GM23338 (cell line): ENCODE results near the gene ACSF3. TPM values are rescaled to one million over a fixed set of nuclear protein-coding genes. Genes with fewer than 3 reads are reported as not detected.

Experiments
- ATAC-seq: fragments of 200-7000 bp; cut with Tn5 transposase; 3 replicates; pipeline ENCODE4 v1.9.1; 2020
- DNase-seq: peaks from one replicate; pipeline ENCODE4 v3.0.0-alpha.2; 2015; ENCODE audit warnings: low spot score
- H2AFZ ChIP-seq: fragments of 200-600 bp; sonication (generic); 2 replicates; pipeline ENCODE4 v1.8.0; 2016; ENCODE audit warnings: antibody characterized with exemption, mild to moderate bottlenecking, moderate library complexity
- H3F3A ChIP-seq: fragments of 200-600 bp; sonication (generic); replicated peaks from 2 replicates; pipeline ENCODE4 v1.8.0; 2017; ENCODE audit warnings: antibody characterized with exemption, mixed run types, low read depth
- H3K27ac ChIP-seq: fragments of 200-600 bp; sonication (generic); 2 replicates; pipeline ENCODE4 v1.6.1; 2016; ENCODE audit warnings: low read depth
- H3K27me3 ChIP-seq: fragments of 200-600 bp; sonication (generic); 2 replicates; pipeline ENCODE4 v1.8.0; 2016; ENCODE audit warnings: mild to moderate bottlenecking, mixed run types, moderate library complexity; ENCODE audit not compliant: insufficient read depth
- H3K36me3 ChIP-seq: fragments of 200-600 bp; sonication (generic); 2 replicates; pipeline ENCODE4 v1.8.0; 2016; ENCODE audit warnings: mild to moderate bottlenecking; ENCODE audit not compliant: insufficient read depth
- H3K4me1 ChIP-seq: fragments of 200-600 bp; sonication (generic); 2 replicates; pipeline ENCODE4 v1.8.0; 2016; ENCODE audit warnings: mild to moderate bottlenecking, moderate library complexity; ENCODE audit not compliant: insufficient read depth
- H3K4me2 ChIP-seq: fragments of 200-600 bp; sonication (generic); 2 replicates; pipeline ENCODE4 v1.7.1; 2017; ENCODE audit warnings: mixed run types
- H3K4me3 ChIP-seq: fragments of 200-600 bp; sonication (generic); 2 replicates; pipeline ENCODE4 v1.6.1; 2016; ENCODE audit warnings: mixed run types
- H3K79me2 ChIP-seq: fragments of 200-600 bp; sonication (generic); replicated peaks from 2 replicates; pipeline ENCODE4 v1.8.0; 2017; ENCODE audit warnings: mild to moderate bottlenecking; ENCODE audit not compliant: insufficient read depth
- H3K9me2 ChIP-seq: fragments of 200-600 bp; sonication (generic); 2 replicates; pipeline ENCODE4 v1.8.0; 2017; ENCODE audit not compliant: insufficient read depth
- H4K20me1 ChIP-seq: fragments of 200-600 bp; sonication (generic); replicated peaks from 2 replicates; pipeline ENCODE4 v1.8.0; 2017; ENCODE audit warnings: mild to moderate bottlenecking; ENCODE audit not compliant: insufficient read depth
- H3K27ac Mint-ChIP-seq: 2 replicates; pipeline ENCODE4 v1.8.0; 2020; ENCODE audit warnings: inconsistent platforms, mild to moderate bottlenecking, moderate library complexity, mixed read lengths
- H3K27me3 Mint-ChIP-seq: 3 replicates; pipeline ENCODE4 v1.8.0; 2022; ENCODE audit warnings: low read depth, mild to moderate bottlenecking, moderate library complexity, mixed read lengths, inconsistent platforms; ENCODE audit not compliant: insufficient read depth, poor library complexity
- H3K36me3 Mint-ChIP-seq: 3 replicates; pipeline ENCODE4 v1.8.0; 2021; ENCODE audit warnings: low read depth, mild to moderate bottlenecking, inconsistent platforms, moderate library complexity, mixed read lengths
- H3K4me1 Mint-ChIP-seq: 3 replicates; pipeline ENCODE4 v1.8.0; 2020; ENCODE audit warnings: mild to moderate bottlenecking, inconsistent platforms, mixed read lengths
- H3K4me3 Mint-ChIP-seq: 3 replicates; pipeline ENCODE4 v1.8.0; 2021; ENCODE audit warnings: moderate library complexity, mild to moderate bottlenecking, inconsistent platforms, mixed read lengths
- H3K9me3 Mint-ChIP-seq: 3 replicates; pipeline ENCODE4 v1.8.0; 2020; ENCODE audit warnings: moderate library complexity, mild to moderate bottlenecking, inconsistent platforms, mixed read lengths
- CREB1 ChIP-seq: fragments of 250-450 bp; sonication (Bioruptor Pico); IDR thresholded peaks from 2 replicates; pipeline ENCODE4 v1.5.0; 2020; ENCODE audit warnings: low read depth, mild to moderate bottlenecking, moderate library complexity
- CTCF ChIP-seq, 2 experiments: fragments of 200-600 bp in 1 of 2; sonication (generic) in 1 of 2; conservative IDR thresholded peaks; 2 replicates each; pipeline versions ENCODE4 v1.5.1 to v1.6.1; 2016 to 2017; ENCODE audit warnings: antibody characterized with exemption in 2 of 2, low read depth in 2 of 2, mild to moderate bottlenecking in 2 of 2, moderate library complexity in 1 of 2
- ETS1 ChIP-seq: IDR thresholded peaks from 2 replicates; pipeline ENCODE4 v1.6.1; 2016; ENCODE audit warnings: antibody characterized with exemption
- EZH2 ChIP-seq: fragments of 200-600 bp; sonication (generic); IDR thresholded peaks from one replicate; pipeline ENCODE4 v1.8.0; 2017; ENCODE audit warnings: antibody characterized with exemption, mild to moderate bottlenecking, low read depth; ENCODE audit not compliant: unreplicated experiment
- EZH2phosphoT487 ChIP-seq: fragments of 200-600 bp; sonication (generic); IDR thresholded peaks from one replicate; pipeline ENCODE4 v1.8.1; 2018; ENCODE audit warnings: antibody characterized with exemption; ENCODE audit not compliant: unreplicated experiment
- JUNB ChIP-seq: IDR thresholded peaks from one replicate; pipeline ENCODE4 v1.6.1; 2016; ENCODE audit warnings: antibody characterized with exemption; ENCODE audit not compliant: unreplicated experiment
- NANOG ChIP-seq: IDR thresholded peaks from 2 replicates; pipeline ENCODE4 v1.6.1; 2016; ENCODE audit warnings: antibody characterized with exemption, borderline replicate concordance
- POLR2AphosphoS5 ChIP-seq: IDR thresholded peaks from 2 replicates; pipeline ENCODE4 v1.6.1; 2016; ENCODE audit warnings: antibody characterized with exemption, low read depth
- REST ChIP-seq: IDR thresholded peaks from one replicate; pipeline ENCODE4 v1.6.1; 2018; ENCODE audit warnings: antibody characterized with exemption; ENCODE audit not compliant: unreplicated experiment
- STAT1 ChIP-seq: IDR thresholded peaks from one replicate; pipeline ENCODE4 v1.6.1; 2016; ENCODE audit warnings: antibody characterized with exemption; ENCODE audit not compliant: unreplicated experiment
- ZNF114 ChIP-seq: fragments of 250-450 bp; sonication (Bioruptor Pico); IDR thresholded peaks from 2 replicates; pipeline ENCODE4 v1.5.0; 2020; ENCODE audit warnings: mild to moderate bottlenecking, moderate library complexity
- ZNF331 ChIP-seq: fragments of 250-450 bp; sonication (Bioruptor Pico); IDR thresholded peaks from 2 replicates; pipeline ENCODE4 v1.5.0; 2020; ENCODE audit warnings: low read depth, mild to moderate bottlenecking, moderate library complexity
- polyA plus RNA-seq: library from polyadenylated mRNA; unstranded; fragments of >200 nt; fragmentation: Nextera tagmentation; extraction: Ambion mirVana; gene quantifications from 2 replicates; pipeline ENCODE4 v1.2.1, GENCODE V29; 2016
- total RNA-seq: library from RNA; depleted of rRNA; stranded (reverse); fragments of >200 nt; shearing (Covaris generic); gene quantifications from 2 replicates; pipeline ENCODE4 v1.2.3, GENCODE V29; 2014
- TF ChIP-seq, protein P1 (sequence below): fragments of 250-450 bp; sonication (Bioruptor Pico); IDR thresholded peaks from 2 replicates; pipeline ENCODE4 v1.5.0; 2020; ENCODE audit warnings: mild to moderate bottlenecking, moderate library complexity

ACSF3 gene
- total and polyA plus RNA-seq, 2 experiments from 2014 or later, result 12.8 to 23.1 TPM

- DNase-seq, result no peak
- H3K4me1 Mint-ChIP-seq, result no peaks in the 10 kb centered on the region
- Histone ChIP-seq H3K4me3 (no peak overlapping the region), H3K27me3 (no peaks in the 10 kb centered on the region), H3K4me2 (no peak overlapping the region), H3K79me2 (no peaks in the 10 kb centered on the region), H2AFZ (no peak overlapping the region), H3K4me1 (no peaks in the 10 kb centered on the region), H3K9me2 (0 out of 2 replicates have a peak, but pooled peaks cover 4% of the 10 kb centered on the region), H3K27ac (no peak overlapping the region), H3F3A (no peaks in the 10 kb centered on the region), H3K36me3 (no peaks in the 10 kb centered on the region), H4K20me1 (no peaks in the 10 kb centered on the region)
- no peak overlapping the region for H3K4me3 Mint-ChIP-seq
- peaks cover 2% of the 10 kb centered on the region; the same call in 1 of the 3 replicates for H3K9me3 Mint-ChIP-seq
- peaks cover 4% of the 10 kb centered on the region for H3K27me3 Mint-ChIP-seq
- H3K27ac Mint-ChIP-seq, result no peak overlapping the region
- TF ChIP-seq CTCF (conservative IDR thresholded peaks at IDR 0.05; ENCODE audit: low read depth in 2 of 2), result no peak
- TF ChIP-seq, protein P1, sequence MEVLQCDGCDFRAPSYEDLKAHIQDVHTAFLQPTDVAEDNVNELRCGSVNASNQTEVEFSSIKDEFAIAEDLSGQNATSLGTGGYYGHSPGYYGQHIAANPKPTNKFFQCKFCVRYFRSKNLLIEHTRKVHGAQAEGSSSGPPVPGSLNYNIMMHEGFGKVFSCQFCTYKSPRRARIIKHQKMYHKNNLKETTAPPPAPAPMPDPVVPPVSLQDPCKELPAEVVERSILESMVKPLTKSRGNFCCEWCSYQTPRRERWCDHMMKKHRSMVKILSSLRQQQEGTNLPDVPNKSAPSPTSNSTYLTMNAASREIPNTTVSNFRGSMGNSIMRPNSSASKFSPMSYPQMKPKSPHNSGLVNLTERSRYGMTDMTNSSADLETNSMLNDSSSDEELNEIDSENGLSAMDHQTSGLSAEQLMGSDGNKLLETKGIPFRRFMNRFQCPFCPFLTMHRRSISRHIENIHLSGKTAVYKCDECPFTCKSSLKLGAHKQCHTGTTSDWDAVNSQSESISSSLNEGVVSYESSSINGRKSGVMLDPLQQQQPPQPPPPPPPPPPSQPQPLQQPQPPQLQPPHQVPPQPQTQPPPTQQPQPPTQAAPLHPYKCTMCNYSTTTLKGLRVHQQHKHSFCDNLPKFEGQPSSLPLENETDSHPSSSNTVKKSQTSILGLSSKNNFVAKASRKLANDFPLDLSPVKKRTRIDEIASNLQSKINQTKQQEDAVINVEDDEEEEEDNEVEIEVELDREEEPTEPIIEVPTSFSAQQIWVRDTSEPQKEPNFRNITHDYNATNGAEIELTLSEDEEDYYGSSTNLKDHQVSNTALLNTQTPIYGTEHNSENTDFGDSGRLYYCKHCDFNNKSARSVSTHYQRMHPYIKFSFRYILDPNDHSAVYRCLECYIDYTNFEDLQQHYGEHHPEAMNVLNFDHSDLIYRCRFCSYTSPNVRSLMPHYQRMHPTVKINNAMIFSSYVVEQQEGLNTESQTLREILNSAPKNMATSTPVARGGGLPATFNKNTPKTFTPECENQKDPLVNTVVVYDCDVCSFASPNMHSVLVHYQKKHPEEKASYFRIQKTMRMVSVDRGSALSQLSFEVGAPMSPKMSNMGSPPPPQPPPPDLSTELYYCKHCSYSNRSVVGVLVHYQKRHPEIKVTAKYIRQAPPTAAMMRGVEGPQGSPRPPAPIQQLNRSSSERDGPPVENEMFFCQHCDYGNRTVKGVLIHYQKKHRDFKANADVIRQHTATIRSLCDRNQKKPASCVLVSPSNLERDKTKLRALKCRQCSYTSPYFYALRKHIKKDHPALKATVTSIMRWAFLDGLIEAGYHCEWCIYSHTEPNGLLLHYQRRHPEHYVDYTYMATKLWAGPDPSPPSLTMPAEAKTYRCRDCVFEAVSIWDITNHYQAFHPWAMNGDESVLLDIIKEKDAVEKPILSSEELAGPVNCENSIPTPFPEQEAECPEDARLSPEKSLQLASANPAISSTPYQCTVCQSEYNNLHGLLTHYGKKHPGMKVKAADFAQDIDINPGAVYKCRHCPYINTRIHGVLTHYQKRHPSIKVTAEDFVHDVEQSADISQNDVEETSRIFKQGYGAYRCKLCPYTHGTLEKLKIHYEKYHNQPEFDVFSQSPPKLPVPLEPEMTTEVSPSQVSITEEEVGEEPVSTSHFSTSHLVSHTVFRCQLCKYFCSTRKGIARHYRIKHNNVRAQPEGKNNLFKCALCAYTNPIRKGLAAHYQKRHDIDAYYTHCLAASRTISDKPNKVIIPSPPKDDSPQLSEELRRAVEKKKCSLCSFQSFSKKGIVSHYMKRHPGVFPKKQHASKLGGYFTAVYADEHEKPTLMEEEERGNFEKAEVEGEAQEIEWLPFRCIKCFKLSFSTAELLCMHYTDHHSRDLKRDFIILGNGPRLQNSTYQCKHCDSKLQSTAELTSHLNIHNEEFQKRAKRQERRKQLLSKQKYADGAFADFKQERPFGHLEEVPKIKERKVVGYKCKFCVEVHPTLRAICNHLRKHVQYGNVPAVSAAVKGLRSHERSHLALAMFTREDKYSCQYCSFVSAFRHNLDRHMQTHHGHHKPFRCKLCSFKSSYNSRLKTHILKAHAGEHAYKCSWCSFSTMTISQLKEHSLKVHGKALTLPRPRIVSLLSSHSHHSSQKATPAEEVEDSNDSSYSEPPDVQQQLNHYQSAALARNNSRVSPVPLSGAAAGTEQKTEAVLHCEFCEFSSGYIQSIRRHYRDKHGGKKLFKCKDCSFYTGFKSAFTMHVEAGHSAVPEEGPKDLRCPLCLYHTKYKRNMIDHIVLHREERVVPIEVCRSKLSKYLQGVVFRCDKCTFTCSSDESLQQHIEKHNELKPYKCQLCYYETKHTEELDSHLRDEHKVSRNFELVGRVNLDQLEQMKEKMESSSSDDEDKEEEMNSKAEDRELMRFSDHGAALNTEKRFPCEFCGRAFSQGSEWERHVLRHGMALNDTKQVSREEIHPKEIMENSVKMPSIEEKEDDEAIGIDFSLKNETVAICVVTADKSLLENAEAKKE (CRISPR knock-in tag), result no peak
- TF ChIP-seq CREB1 (CRISPR knock-in tag), result no peak
- TF ChIP-seq NANOG, result no peak
- TF ChIP-seq EZH2phosphoT487, result no peak
- no peak for TF ChIP-seq EZH2
- no peak for TF ChIP-seq ZNF114 (CRISPR knock-in tag)
- TF ChIP-seq POLR2AphosphoS5, result no peak
- TF ChIP-seq ZNF331 (CRISPR knock-in tag), result no peak
- no peak for TF ChIP-seq JUNB
- TF ChIP-seq STAT1, result no peak
- TF ChIP-seq ETS1, result no peak
- TF ChIP-seq REST, result no peak
- no peak for ATAC-seq
- no peaks in the 10 kb centered on the region for H3K36me3 Mint-ChIP-seq
These were observed 28.2 kb upstream of the ACSF3 start for GRCh38 chr16:89065458-89065822.
